ENCODE measurements around the gene ZNF324B. TPM values are rescaled to one million over a fixed set of nuclear protein-coding genes. Genes with fewer than 3 reads are reported as not detected.

The ZNF324B gene
- total and polyA plus RNA-seq, 2 of the 8 experiments (the other 6 are each of a cell fraction or from before 2014, with no cell fraction given): 2.9 to 6.0 TPM

DNA sequence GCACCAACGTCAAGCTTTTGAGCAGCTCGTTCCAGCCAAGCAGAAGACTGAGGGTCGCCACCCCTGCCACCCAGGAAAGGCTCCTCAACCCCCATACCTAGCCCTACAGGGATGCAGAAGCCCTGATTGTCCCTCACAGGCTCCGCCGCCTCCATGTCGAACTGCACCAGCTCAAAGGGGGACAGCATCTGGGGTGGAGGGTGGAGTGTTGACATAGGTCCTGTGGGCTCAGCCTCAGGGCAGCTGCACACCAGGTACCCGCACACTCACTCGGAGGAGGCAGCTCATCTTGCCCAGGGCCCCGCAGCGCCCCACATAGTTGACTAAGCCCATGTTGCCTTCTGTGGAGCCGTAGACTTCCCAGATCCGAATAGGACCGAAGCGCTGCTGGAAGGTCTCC is 48.8 kb downstream of the ZNF324B start:
- no peak for FAIRE-seq
- H3K9ac ChIP-seq (replicated peaks in 1 of 4; ENCODE audit: extremely low read depth in 1 of 4, low read depth in 3 of 4, low read length in 3 of 4): peak overlapping the region in 3 of 4 experiments; percentile 11 to 59 (median 54); a peak in 2 of 7 replicates

More for the DNA sequence above, 48.8 kb downstream of the ZNF324B start:
- H4K5ac ChIP-seq (ENCODE audit: insufficient read length, low read depth, low read length): no peak overlapping the region
- H3K9me3 ChIP-seq (ENCODE audit: insufficient read depth in 2 of 2, low read depth in 1 of 2, low read length in 1 of 2): no peaks in the 10 kb centered on the region
- no peaks in the 10 kb centered on the region for H3K27me3 ChIP-seq (replicated peaks in 1 of 4; ENCODE audit: control insufficient read depth in 3 of 4, extremely low read depth in 1 of 4, insufficient read depth in 3 of 4, low read length in 3 of 4)
- DNase-seq (ENCODE audit: low read depth in 1 of 2, low spot score in 2 of 2): no peak
- H2BK20ac ChIP-seq (ENCODE audit: low read length): no peak overlapping the region
- peaks cover 0 to 14% (median 7%) of the 10 kb centered on the region in 4 experiments; a peak in 4 of 7 replicates for H3K4me1 ChIP-seq (replicated peaks in 1 of 4; ENCODE audit: control insufficient read depth in 3 of 4, insufficient read depth in 4 of 4, low read length in 3 of 4)
- WGBS, 2 experiments (ENCODE audit: extremely low coverage in 1 of 2, insufficient coverage in 1 of 2, insufficient read length in 1 of 2, insufficient replicate concordance in 2 of 2, low coverage in 1 of 2, low lambda C conversion rate in 2 of 2, missing lambda C conversion rate in 1 of 2): 92% methylated on average over 14 of the region's 14 CpGs; no CpG with 5 or more reads in 1 of the 2 experiments
- H3K4me2 ChIP-seq (ENCODE audit: insufficient read depth in 1 of 2, low read depth in 2 of 2, low read length in 2 of 2): peak overlapping the region; percentile 84 to 93
- no peak overlapping the region for H3K4ac ChIP-seq (replicated peaks; ENCODE audit: insufficient read length, low read depth, low read length)
- ChIA-PET CTCF (ENCODE audit: partially characterized antibody) (interaction anchor here (1.3 to 4.9 kb wide), 4 partner anchors 13 to 138 kb away, joined by 3 to 27 read pairs (median 8); partner anchors contain the start of genes ZBTB45 and ZNF497), POLR2A (ENCODE audit: partially characterized antibody) (interaction anchor here (1.3 to 3.6 kb wide), 8 partner anchors 10 to 250 kb away, joined by 3 to 14 read pairs (median 6); partner anchors contain the start of genes CHMP2A, SLC27A5 and TRIM28)
- H4K91ac ChIP-seq (replicated peaks; ENCODE audit: insufficient read length, low read length): no peak overlapping the region
- H3K79me2 ChIP-seq (ENCODE audit: control insufficient read depth in 1 of 2, insufficient read depth in 2 of 2, low read length in 2 of 2): no peaks in the 10 kb centered on the region
- no peak overlapping the region for H3K27ac ChIP-seq (ENCODE audit: low read depth, low read length)
- peak overlapping the region; percentile 37 to 89 (median 69); a peak in 7 of 8 replicates for H3K4me3 ChIP-seq (ENCODE audit: extremely low read depth in 1 of 4, insufficient read depth in 2 of 4, low read depth in 3 of 4, low read length in 4 of 4)
- H2BK12ac ChIP-seq (ENCODE audit: low read depth, low read length): no peak overlapping the region
- peaks cover 22% of the 10 kb centered on the region for H3K23me2 ChIP-seq (ENCODE audit: low read depth, low read length)
- no peak overlapping the region for H3K18ac ChIP-seq (ENCODE audit: extremely low read depth, low read length)
- H3K14ac ChIP-seq (ENCODE audit: insufficient read length): no peak overlapping the region
- H3K23ac ChIP-seq (ENCODE audit: insufficient read length): no peak overlapping the region
- H4K20me1 ChIP-seq (replicated peaks in 1 of 2; ENCODE audit: control insufficient read depth in 1 of 2, insufficient read depth in 2 of 2, low read length in 2 of 2): peaks cover 0 to 2% of the 10 kb centered on the region in 2 experiments
- no peak overlapping the region for H4K8ac ChIP-seq (ENCODE audit: extremely low read depth, insufficient read depth, low read length)
- no peak overlapping the region for H2AFZ ChIP-seq (ENCODE audit: low read length)
- H2BK5ac ChIP-seq (ENCODE audit: low read depth, low read length): no peak overlapping the region
- H3K56ac ChIP-seq (replicated peaks; ENCODE audit: insufficient read length, low read depth, low read length): no peak overlapping the region
- H2BK15ac ChIP-seq (ENCODE audit: low read length): no peak overlapping the region
- no peak overlapping the region for H2BK120ac ChIP-seq (replicated peaks; ENCODE audit: low read depth, low read length)
- 0 out of 2 replicates have a peak overlapping the region, but pooled peaks have one; percentile 24 for H2AK5ac ChIP-seq (ENCODE audit: low read depth, low read length)
- TF ChIP-seq SUZ12 (IDR thresholded peaks at IDR 0.05; ENCODE audit: low read length) (no peak), NANOG (IDR thresholded peaks at IDR 0.05; ENCODE audit: insufficient read depth, low read depth, low read length, poor library complexity, severe bottlenecking) (no peak), JUN (IDR thresholded peaks at IDR 0.05; ENCODE audit: low read depth, low read length) (no peak), RFX5 (IDR thresholded peaks at IDR 0.05; ENCODE audit: borderline replicate concordance, low read depth, low read length) (no peak), EZH2 (IDR thresholded peaks at IDR 0.05; ENCODE audit: low read depth, low read length, severe bottlenecking) (no peak), TCF12 (IDR thresholded peaks at IDR 0.05; ENCODE audit: low read depth, low read length) (no peak), SIX5 (IDR thresholded peaks at IDR 0.05; ENCODE audit: low read depth, low read length) (no peak), CREB1 (IDR thresholded peaks at IDR 0.05) (no peak), MAFK (IDR thresholded peaks at IDR 0.05; ENCODE audit: low read depth, low read length) (no peak), GTF2F1 (IDR thresholded peaks at IDR 0.05; ENCODE audit: borderline replicate concordance, low read depth, low read length) (no peak), PHF8 (conservative IDR thresholded peaks at IDR 0.05; ENCODE audit: low read depth, low read length) (no peak), CBX8 (IDR thresholded peaks at IDR 0.05; ENCODE audit: borderline replicate concordance, low read depth, low read length) (no peak), KDM1A (IDR thresholded peaks at IDR 0.05; ENCODE audit: borderline replicate concordance, low read length) (no peak)
- H3K79me1 ChIP-seq (ENCODE audit: low read depth, low read length): peaks cover 8% of the 10 kb centered on the region
- no peaks in the 10 kb centered on the region for H3K36me3 ChIP-seq (ENCODE audit: control insufficient read depth in 2 of 4, insufficient read depth in 4 of 4, low read length in 3 of 4)

All from H1 (cell line).